Adipocyte (in vitro differentiated cells): ENCODE results near the gene PCOLCE2.
A peak's percentile ranks its signal among the peaks of the same experiment; 100 is the strongest.
"Not testable (repeated sequence)": the region's sequence is repeated elsewhere in the genome, so short reads cannot be mapped to it uniquely, and the experiment has no call there.

Experiments
- DNase-seq: peaks from one replicate; pipeline ENCODE4 v3.0.0-alpha.2; 2015; ENCODE audit warnings: low read depth
- H3K27me3 ChIP-seq: replicated peaks from 2 replicates; pipeline ENCODE4 v1.7.0; 2013; ENCODE audit warnings: mild to moderate bottlenecking, low read length, moderate library complexity; ENCODE audit not compliant: control insufficient read depth, insufficient read depth
- H3K36me3 ChIP-seq: 2 replicates; pipeline ENCODE4 v1.7.0; 2013; ENCODE audit warnings: low read length, mild to moderate bottlenecking, moderate library complexity; ENCODE audit not compliant: control insufficient read depth, insufficient read depth, severe bottlenecking
- H3K4me1 ChIP-seq: 2 replicates; pipeline ENCODE4 v1.7.0; 2013; ENCODE audit warnings: mild to moderate bottlenecking, low read length, moderate library complexity; ENCODE audit not compliant: control insufficient read depth, insufficient read depth
- H3K4me3 ChIP-seq: 2 replicates; pipeline ENCODE4 v1.7.0; 2013; ENCODE audit warnings: mild to moderate bottlenecking, low read length, moderate library complexity
- H3K9ac ChIP-seq: 2 replicates; pipeline ENCODE4 v1.7.0; 2013; ENCODE audit warnings: mild to moderate bottlenecking, low read length, moderate library complexity
- H3K9me3 ChIP-seq: 2 replicates; pipeline ENCODE4 v1.7.0; 2013; ENCODE audit warnings: mild to moderate bottlenecking, low read length, moderate library complexity; ENCODE audit not compliant: control insufficient read depth

The PCOLCE2 gene

GRCh38 chr3:142883534-142883933, 5.3 kb downstream of the PCOLCE2 start:
- not testable (repeated sequence) for H3K9ac ChIP-seq, DNase-seq, H3K36me3 ChIP-seq, H3K4me3 ChIP-seq, H3K9me3 ChIP-seq, H3K27me3 ChIP-seq
- H3K4me1 ChIP-seq = peaks cover 11% of the 10 kb centered on the region

GRCh38 chr3:142881445-142882224, 7.2 kb downstream of the PCOLCE2 start:
- no peaks in the 10 kb centered on the region for H3K9me3 ChIP-seq
- peaks cover 8% of the 10 kb centered on the region for H3K4me1 ChIP-seq
- no peak for DNase-seq
- H3K36me3 ChIP-seq = peaks cover 13% of the 10 kb centered on the region
- H3K27me3 ChIP-seq = no peaks in the 10 kb centered on the region
- no peak overlapping the region for H3K9ac ChIP-seq
- no peak overlapping the region for H3K4me3 ChIP-seq

GRCh38 chr3:142878649-142879300, 10.1 kb downstream of the PCOLCE2 start:
- H3K9me3 ChIP-seq = no peaks in the 10 kb centered on the region
- H3K4me3 ChIP-seq = no peak overlapping the region
- DNase-seq = no peak
- H3K9ac ChIP-seq = peak overlapping the region; percentile 49
- no peaks in the 10 kb centered on the region for H3K27me3 ChIP-seq
- H3K36me3 ChIP-seq = peaks cover 22% of the 10 kb centered on the region
- peaks cover 8% of the 10 kb centered on the region for H3K4me1 ChIP-seq

GRCh38 chr3:142876417-142876816, 12.5 kb downstream of the PCOLCE2 start:
- H3K9me3 ChIP-seq = no peaks in the 10 kb centered on the region
- H3K4me3 ChIP-seq = no peak overlapping the region
- no peak for DNase-seq
- peaks cover 19% of the 10 kb centered on the region for H3K36me3 ChIP-seq
- H3K9ac ChIP-seq = no peak overlapping the region
- H3K27me3 ChIP-seq = no peaks in the 10 kb centered on the region
- peaks cover 8% of the 10 kb centered on the region for H3K4me1 ChIP-seq

- Histone ChIP-seq H3K27me3 (no peaks in the 10 kb centered on the region), H3K9ac (no peak overlapping the region), H3K4me1 (peaks cover 8% of the 10 kb centered on the region), H3K9me3 (no peaks in the 10 kb centered on the region), H3K36me3 (peaks cover 17% of the 10 kb centered on the region), H3K4me3 (no peak overlapping the region)
- no peak for DNase-seq
Observed at GRCh38 chr3:142875583-142876207, 13.2 kb downstream of the PCOLCE2 start.

GRCh38 chr3:142875099-142875498, 13.8 kb downstream of the PCOLCE2 start:
- Histone ChIP-seq H3K27me3 (no peaks in the 10 kb centered on the region), H3K4me1 (peaks cover 8% of the 10 kb centered on the region), H3K4me3 (no peak overlapping the region), H3K9me3 (no peaks in the 10 kb centered on the region), H3K9ac (no peak overlapping the region), H3K36me3 (peaks cover 17% of the 10 kb centered on the region)
- DNase-seq = no peak

- not testable (repeated sequence) for H3K4me1 ChIP-seq, H3K4me3 ChIP-seq, DNase-seq, H3K36me3 ChIP-seq, H3K27me3 ChIP-seq, H3K9me3 ChIP-seq, H3K9ac ChIP-seq
Observed at GRCh38 chr3:142868382-142868781, 20.5 kb downstream of the PCOLCE2 start.

- Histone ChIP-seq H3K4me3 (no peak overlapping the region), H3K9me3 (no peaks in the 10 kb centered on the region)
- no peak for DNase-seq
Observed at GRCh38 chr3:142866841-142867631, 21.8 kb downstream of the PCOLCE2 start.

GRCh38 chr3:142863930-142864920, 24.7 kb downstream of the PCOLCE2 start:
- Histone ChIP-seq H3K9ac (no peak overlapping the region), H3K4me1 (peaks cover 13% of the 10 kb centered on the region), H3K4me3 (no peak overlapping the region), H3K9me3 (no peaks in the 10 kb centered on the region), H3K36me3 (peaks cover 11% of the 10 kb centered on the region), H3K27me3 (no peaks in the 10 kb centered on the region)
- DNase-seq = no peak

More at GRCh38 chr3:142866841-142867631, 21.8 kb downstream of the PCOLCE2 start:
- Histone ChIP-seq H3K27me3 (no peaks in the 10 kb centered on the region), H3K36me3 (peaks cover 7% of the 10 kb centered on the region), H3K9ac (no peak overlapping the region), H3K4me1 (peaks cover 13% of the 10 kb centered on the region)
